ENCODE data around the gene PRXL2C. TPM values are rescaled to one million over a fixed set of nuclear protein-coding genes. Genes with fewer than 3 reads are reported as not detected.

PRXL2C gene, protein sequence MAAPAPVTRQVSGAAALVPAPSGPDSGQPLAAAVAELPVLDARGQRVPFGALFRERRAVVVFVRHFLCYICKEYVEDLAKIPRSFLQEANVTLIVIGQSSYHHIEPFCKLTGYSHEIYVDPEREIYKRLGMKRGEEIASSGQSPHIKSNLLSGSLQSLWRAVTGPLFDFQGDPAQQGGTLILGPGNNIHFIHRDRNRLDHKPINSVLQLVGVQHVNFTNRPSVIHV
- 10 to 100 TPM; 20.5 to 44.3 (median 28.7) TPM for total RNA-seq

DNA sequence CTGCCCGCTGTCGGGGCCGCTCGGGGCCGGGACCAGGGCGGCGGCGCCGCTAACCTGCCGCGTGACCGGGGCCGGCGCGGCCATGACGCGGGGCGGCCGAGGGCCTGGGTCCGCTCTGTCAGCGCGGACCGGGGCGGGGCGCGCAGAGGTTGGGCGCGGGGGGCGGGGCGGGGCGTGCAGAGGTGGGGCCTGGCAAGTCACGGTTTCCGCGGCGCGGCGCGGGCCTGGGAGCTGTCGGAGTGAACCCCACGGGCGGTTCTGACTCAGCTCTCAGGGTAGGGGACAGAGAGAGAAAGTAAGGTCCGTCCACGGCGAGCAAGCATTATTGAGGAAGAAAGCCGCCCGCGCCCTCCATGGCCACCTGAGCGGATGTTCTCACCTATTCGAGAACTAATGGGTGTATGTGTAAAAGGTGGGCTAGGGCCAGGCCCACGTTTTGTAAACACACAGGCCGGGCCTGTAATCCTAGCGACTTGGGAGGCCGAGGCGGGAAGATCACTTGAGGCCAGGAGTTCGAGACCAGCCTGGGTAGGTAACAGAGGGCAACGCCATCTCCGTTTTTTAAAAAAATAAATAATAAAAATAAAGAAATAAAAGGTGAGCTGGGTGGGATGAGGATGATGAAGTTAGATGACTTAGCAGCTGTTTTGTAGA, at the start of gene PRXL2C:
Gene PRXL2C, minus strand, starts transcription at position 120 of the 654 bp plus-strand sequence. Its CDS starts 36 bp downstream, at position 84.
- TF ChIP-seq, protein P1, sequence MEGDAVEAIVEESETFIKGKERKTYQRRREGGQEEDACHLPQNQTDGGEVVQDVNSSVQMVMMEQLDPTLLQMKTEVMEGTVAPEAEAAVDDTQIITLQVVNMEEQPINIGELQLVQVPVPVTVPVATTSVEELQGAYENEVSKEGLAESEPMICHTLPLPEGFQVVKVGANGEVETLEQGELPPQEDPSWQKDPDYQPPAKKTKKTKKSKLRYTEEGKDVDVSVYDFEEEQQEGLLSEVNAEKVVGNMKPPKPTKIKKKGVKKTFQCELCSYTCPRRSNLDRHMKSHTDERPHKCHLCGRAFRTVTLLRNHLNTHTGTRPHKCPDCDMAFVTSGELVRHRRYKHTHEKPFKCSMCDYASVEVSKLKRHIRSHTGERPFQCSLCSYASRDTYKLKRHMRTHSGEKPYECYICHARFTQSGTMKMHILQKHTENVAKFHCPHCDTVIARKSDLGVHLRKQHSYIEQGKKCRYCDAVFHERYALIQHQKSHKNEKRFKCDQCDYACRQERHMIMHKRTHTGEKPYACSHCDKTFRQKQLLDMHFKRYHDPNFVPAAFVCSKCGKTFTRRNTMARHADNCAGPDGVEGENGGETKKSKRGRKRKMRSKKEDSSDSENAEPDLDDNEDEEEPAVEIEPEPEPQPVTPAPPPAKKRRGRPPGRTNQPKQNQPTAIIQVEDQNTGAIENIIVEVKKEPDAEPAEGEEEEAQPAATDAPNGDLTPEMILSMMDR (IDR thresholded peaks at IDR 0.05; ENCODE audit: low read depth): no peak

DNA sequence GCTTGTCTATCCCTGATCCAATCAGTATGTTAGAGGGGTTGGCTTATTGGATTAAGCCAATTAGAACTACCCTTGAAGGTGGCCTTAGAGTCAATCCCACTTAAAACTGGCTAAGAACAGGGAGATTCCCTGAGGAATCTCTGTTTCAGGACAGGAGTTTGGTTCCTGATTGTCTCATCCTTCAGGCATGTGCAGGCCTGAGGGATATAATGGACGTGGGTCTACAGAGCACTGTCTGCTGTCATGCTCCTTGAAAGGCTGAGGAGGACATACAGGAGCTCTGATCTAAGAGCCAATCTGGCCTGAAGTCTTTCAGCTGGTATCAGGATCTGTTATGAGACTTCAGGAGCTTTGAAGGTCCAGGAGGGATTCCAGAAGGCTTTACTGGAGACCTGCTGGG, 36.2 kb upstream of the PRXL2C start:
- TF ChIP-seq, protein P1 (IDR thresholded peaks at IDR 0.05; ENCODE audit: low read depth): no peak

DNA sequence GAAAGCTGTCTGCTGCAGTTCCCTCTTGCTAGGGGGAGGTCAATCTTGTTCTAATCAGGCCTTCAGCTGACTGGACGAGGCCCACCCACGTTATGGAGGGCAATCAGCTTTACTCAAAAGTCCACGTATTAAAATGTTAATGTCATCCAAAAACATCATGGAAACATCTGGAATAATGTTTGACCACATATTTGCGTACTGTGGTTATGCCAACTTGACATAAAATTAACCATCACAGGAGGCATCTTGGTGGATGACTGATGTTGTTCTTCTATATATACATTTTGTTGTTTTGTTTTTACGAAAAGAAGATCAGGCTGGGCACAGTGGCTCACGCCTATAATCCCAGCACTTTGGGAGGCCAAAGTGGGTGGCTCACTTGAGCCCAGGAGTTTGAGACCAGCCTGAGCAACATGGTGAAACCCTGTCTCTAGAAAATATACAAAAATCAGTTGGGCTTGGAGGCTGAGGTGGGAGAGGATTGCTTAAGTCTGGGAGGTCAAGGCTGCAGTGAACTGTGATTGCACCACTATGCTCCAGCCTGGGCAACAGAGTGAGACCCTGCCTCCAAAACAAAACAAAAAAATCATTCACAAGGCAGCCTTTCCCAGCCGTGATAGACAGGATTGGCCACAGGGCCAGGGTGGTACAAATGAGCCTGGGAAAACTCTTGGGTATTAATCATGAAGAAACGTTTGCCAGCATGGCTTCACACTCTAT, 33.8 kb upstream of the PRXL2C start:
- TF ChIP-seq, protein P1 (IDR thresholded peaks at IDR 0.05; ENCODE audit: low read depth): no peak

DNA sequence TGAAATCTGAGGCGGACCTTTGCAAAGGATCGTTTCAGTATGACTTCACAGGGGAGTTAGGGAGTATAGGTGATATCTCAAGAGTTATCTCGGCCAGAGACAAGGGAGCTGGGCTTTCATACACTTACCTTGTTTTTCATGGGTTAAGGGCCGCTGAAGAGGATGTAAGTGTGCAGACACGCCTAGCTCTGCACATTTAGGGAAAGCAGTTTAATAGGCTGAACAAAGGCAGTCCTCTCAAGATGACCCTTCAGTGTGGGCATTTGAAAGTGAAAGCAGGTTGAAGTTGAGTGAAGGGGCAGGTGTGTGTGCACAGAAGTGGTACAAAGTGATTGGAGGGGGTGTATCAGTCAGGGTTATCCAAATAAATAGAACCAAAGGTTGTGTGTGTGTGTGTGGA, 33.1 kb upstream of the PRXL2C start:
- TF ChIP-seq, protein P1 (IDR thresholded peaks at IDR 0.05; ENCODE audit: low read depth): no peak

DNA sequence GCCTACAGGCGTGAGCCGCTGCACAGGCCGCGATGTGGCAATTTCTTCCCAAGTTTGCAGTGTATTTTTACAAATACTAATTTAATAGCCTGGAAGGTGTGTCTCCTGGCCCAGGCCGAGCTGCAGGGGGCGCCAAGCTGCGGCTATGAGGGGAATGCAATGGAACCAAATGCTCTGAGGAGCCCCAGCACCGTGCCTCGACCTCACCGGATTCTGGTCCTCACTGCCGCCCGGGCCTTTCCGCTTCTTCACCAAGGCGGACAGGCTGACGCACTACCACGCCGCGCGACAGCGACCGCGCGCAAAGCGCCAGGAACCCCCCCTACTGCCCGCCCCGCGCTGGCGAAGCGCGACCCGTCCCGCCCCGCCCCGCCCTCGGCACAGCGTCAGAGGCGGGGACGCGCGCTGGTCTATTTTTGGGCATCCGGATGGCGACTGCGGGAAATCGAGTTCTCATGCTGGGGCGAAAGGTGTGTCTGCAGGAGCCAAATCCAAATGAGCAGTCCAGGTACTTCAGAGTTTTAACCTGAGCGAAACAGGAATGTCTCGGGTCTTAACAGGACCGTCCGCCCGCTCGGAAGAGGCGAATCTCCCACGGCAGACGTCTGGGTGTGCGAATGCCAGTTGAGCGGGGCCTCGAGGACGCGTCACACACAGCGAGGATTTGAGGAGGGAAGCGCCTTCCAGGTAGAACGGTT, 31.7 kb upstream of the PRXL2C start:
- TF ChIP-seq, protein P1 (IDR thresholded peaks at IDR 0.05; ENCODE audit: low read depth): no peak

DNA sequence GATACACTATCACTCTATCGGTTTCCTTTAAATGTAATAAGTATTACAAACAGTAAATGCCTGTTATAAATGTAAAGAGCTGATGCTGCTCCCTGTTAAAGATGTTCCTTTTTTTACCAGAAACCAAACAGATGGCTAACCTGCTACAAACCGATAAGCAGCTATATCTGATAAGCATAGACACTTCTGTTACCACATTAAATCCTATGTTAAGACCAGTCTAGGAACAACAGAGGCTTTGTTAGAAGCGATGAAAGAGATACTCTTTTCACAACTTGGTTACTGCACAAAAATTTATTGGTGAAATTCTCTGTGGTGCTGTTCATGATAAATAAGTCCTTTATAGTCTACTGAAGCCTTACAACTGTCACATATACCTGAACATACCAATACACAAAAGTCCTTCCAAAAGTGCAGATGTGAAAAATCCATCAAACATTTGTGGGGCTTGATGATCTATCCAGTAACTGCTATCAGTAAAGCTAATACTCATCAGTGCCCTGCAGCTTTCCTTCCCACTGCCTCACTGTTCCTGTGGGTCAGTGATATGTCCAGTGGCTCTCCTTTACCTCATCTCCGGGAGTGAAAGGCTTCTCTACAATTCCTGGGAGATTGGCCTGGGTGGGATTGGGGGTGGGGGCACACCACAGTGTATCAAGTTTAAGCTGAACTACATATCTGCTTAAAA, 25.8 kb upstream of the PRXL2C start:
- TF ChIP-seq, protein P1 (IDR thresholded peaks at IDR 0.05; ENCODE audit: low read depth): no peak
